ENCODE measurements around the gene FIGNL2.
A peak's percentile ranks its signal among the peaks of the same experiment; 100 is the strongest.
"Not testable (repeated sequence)": the region's sequence is repeated elsewhere in the genome, so short reads cannot be mapped to it uniquely, and the experiment has no call there.

FIGNL2 gene

DNA sequence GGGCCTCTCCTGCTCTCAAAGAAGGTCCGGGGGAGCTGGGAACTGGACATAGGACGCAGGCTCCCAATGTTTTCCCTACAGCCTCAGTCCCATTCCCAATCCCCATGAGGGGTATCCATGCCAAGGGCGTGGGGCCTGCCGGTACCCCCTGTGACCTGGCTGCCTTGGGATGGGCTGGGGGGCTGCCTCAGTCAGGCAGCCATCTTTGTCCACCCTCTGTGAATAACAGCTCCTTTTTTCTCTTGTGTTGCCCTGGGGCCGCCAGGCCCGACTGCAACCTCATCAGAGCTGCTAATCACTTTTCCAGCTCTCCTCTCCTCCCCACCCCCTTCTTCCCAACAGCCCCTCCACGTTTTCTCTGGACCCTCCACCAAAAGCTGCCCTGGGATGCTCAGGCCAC lies 11.2 kb downstream of the FIGNL2 start:
- Histone ChIP-seq H3K27me3 (ENCODE audit: control insufficient read depth, insufficient read depth, low read length) (peaks cover 32% of the 10 kb centered on the region), H3K36me3 (ENCODE audit: control insufficient read depth, insufficient read depth, low read length) (no peaks in the 10 kb centered on the region), H3K4me3 (ENCODE audit: low read length) (no peak overlapping the region), H3K9me3 (ENCODE audit: control insufficient read depth, low read length) (no peaks in the 10 kb centered on the region), H3K9ac (ENCODE audit: low read length) (no peak overlapping the region), H3K4me1 (ENCODE audit: control insufficient read depth, insufficient read depth, low read length) (no peaks in the 10 kb centered on the region)

DNA sequence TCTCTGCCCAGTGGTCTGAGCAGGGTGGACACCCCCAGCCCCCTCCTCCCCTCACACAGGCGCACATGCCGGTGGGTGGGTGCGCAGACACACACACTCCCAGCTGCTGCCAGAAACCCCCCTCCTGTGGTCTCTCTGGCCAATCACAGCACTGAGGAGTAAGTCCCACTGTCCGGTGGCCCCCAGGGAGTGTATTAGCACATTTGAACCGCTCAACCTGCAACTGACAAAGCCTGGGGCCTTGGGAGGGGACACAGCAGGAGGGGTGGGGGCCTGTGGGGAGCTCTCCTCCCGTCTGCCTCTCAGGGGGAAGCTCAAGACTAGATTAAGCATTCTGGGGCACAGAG lies 11.7 kb downstream of the FIGNL2 start:
- peaks cover 31% of the 10 kb centered on the region for H3K27me3 ChIP-seq (ENCODE audit: control insufficient read depth, insufficient read depth, low read length)
- H3K4me1 ChIP-seq (ENCODE audit: control insufficient read depth, insufficient read depth, low read length): no peaks in the 10 kb centered on the region
- H3K9ac ChIP-seq (ENCODE audit: low read length): no peak overlapping the region
- H3K36me3 ChIP-seq (ENCODE audit: control insufficient read depth, insufficient read depth, low read length): no peaks in the 10 kb centered on the region
- H3K9me3 ChIP-seq (ENCODE audit: control insufficient read depth, low read length): no peaks in the 10 kb centered on the region
- H3K4me3 ChIP-seq (ENCODE audit: low read length): no peak overlapping the region

DNA sequence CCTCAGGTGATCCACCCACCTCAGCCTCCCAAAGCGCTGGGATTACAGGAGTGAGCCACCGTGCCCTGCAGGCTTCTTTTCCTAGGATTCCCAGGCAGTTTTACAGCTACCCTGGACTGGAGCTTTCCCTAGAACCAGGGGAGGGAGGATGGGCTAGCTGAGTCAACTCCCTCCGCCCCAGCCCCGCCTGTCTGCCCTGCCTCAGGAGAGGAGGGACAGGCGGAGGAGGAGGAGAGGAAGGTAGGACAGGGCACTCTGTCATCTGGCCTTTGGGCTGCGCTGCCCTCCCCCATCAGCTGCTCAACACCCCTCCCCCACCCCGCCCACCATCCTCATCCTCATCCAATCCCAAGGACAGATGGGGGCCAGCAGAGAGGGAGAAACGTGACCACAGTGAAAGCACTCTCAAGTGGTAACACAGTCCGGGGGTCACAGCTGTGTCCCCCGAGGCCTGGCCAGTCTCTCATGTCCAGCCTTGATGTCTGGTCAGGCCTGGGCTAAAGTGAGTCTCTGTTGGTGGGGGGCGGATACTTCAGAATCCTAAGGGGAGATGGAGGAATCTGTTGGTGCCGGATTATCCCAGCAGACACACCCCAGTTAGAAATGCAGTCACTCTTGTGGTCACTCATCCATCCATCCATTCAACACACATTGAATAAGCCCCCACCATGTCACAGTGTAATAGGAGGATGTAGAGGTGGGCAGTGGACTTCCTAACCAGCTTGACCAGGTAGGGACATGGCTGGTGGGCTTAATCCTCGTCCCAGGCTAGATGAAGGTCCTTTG lies 12.3 kb downstream of the FIGNL2 start:
- peaks cover 29% of the 10 kb centered on the region for H3K27me3 ChIP-seq (ENCODE audit: control insufficient read depth, insufficient read depth, low read length)

DNA sequence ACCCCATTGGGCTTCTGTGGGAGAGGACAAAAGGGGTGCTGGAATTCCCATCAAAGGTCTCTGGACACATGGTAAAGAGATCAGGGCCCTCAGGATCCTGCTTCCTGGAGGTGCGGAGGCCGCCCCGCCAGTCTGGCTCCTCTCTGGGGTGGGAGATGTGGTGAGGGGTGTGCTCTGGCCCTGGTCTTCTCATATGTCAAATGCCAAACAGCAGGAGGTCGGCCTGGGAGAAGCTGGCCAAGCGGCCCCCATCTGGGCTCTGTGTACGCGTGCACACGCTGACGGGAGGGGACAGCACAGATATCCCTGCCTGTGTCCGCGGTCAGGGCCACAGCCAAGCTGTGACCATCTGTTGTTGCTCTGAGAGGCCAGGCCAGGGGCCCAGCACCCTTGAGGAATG lies 14.1 kb downstream of the FIGNL2 start:
- H3K27me3 ChIP-seq (ENCODE audit: control insufficient read depth, insufficient read depth, low read length): peaks cover 25% of the 10 kb centered on the region

More for the DNA sequence above, 12.3 kb downstream of the FIGNL2 start:
- no peaks in the 10 kb centered on the region for H3K36me3 ChIP-seq (ENCODE audit: control insufficient read depth, insufficient read depth, low read length)
- no peak overlapping the region for H3K4me3 ChIP-seq (ENCODE audit: low read length)
- no peaks in the 10 kb centered on the region for H3K9me3 ChIP-seq (ENCODE audit: control insufficient read depth, low read length)
- no peak overlapping the region for H3K9ac ChIP-seq (ENCODE audit: low read length)
- H3K4me1 ChIP-seq (ENCODE audit: control insufficient read depth, insufficient read depth, low read length): no peaks in the 10 kb centered on the region

DNA sequence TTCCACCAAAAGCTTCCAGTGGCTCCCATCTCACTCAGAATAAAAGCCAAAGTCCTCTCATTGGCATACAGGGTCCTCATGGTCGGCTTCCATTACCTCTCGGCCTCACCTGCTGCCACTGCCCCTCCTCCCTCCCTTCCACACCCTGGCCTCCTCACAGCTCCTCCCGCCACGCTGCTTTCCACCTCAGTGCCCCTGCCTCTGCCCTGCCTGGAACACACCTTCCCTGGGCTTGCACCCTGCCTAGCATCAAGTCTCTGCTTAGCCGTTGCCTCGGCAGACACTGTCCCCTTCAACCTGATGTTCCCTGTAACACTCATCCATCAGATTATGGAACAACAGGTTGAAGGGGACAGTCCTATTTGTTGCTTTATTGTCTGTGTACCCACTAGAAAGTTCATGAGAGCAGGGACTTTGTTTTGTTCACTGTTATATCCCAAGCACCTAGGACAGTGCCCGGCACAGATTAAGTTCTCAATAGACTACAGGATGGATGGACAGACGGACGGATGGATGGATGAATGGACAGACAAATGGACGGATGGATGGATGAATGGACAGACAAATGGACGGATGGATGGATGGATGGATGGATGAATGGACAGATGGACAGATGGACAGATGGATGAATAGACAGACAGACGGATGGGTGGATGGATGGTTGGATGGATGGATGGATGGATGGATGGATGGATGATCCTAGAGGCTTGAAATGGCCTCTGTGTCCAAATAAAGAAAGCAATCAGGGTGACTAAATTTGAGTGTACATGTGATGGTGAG lies 14.9 kb downstream of the FIGNL2 start:
- peaks cover 21% of the 10 kb centered on the region for H3K27me3 ChIP-seq (ENCODE audit: control insufficient read depth, insufficient read depth, low read length)

More for the DNA sequence above, 14.1 kb downstream of the FIGNL2 start:
- H3K9me3 ChIP-seq (ENCODE audit: control insufficient read depth, low read length): no peaks in the 10 kb centered on the region
- H3K4me1 ChIP-seq (ENCODE audit: control insufficient read depth, insufficient read depth, low read length): peaks cover under 1% of the 10 kb centered on the region
- no peak overlapping the region for H3K9ac ChIP-seq (ENCODE audit: low read length)
- no peak overlapping the region for H3K4me3 ChIP-seq (ENCODE audit: low read length)
- H3K36me3 ChIP-seq (ENCODE audit: control insufficient read depth, insufficient read depth, low read length): no peaks in the 10 kb centered on the region

DNA sequence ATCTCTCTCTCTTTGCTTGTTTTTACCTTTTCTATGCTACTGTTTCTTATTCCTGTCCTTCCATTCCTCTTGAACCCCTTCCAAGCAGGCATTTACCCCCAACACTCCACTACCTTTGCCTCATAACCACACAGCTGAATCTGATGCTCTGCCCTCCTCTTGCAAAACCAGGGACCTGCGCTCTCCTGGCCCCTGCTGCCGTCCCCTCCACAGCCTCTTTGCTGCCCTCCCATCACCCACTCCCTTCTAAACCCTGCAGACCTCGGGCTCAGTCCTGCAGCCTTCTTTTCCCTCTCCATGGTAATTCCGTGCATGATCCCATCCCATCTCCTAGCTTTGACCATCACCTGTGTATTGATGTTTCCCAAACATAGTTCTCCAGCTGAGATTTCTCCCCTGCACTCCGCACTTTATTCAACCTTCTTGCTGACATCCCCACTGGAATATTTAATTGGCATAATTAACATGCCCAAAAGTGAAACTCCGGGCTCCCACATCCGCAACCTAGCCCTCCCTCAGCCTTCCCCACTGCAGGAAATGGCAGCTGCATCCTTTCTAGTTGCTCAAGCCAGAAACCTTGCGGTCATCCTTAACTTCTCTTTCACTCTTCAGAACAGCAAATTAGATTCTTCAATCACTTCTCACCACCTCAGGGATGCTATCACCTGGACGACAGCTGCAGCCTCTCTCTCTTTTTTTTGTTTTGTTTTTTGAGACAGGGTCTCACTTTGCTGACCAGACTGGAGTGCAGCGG lies 16.0 kb downstream of the FIGNL2 start:
- Histone ChIP-seq H3K27me3 (ENCODE audit: control insufficient read depth, insufficient read depth, low read length) (peaks cover 12% of the 10 kb centered on the region), H3K4me1 (ENCODE audit: control insufficient read depth, insufficient read depth, low read length) (peaks cover 20% of the 10 kb centered on the region), H3K36me3 (ENCODE audit: control insufficient read depth, insufficient read depth, low read length) (no peaks in the 10 kb centered on the region), H3K9ac (ENCODE audit: low read length) (no peak overlapping the region), H3K4me3 (ENCODE audit: low read length) (no peak overlapping the region), H3K9me3 (ENCODE audit: control insufficient read depth, low read length) (no peaks in the 10 kb centered on the region)

More for the DNA sequence above, 14.9 kb downstream of the FIGNL2 start:
- no peak overlapping the region for H3K4me3 ChIP-seq (ENCODE audit: low read length)
- no peaks in the 10 kb centered on the region for H3K36me3 ChIP-seq (ENCODE audit: control insufficient read depth, insufficient read depth, low read length)
- no peak overlapping the region for H3K9ac ChIP-seq (ENCODE audit: low read length)
- H3K9me3 ChIP-seq (ENCODE audit: control insufficient read depth, low read length): no peaks in the 10 kb centered on the region
- peaks cover 9% of the 10 kb centered on the region for H3K4me1 ChIP-seq (ENCODE audit: control insufficient read depth, insufficient read depth, low read length)

DNA sequence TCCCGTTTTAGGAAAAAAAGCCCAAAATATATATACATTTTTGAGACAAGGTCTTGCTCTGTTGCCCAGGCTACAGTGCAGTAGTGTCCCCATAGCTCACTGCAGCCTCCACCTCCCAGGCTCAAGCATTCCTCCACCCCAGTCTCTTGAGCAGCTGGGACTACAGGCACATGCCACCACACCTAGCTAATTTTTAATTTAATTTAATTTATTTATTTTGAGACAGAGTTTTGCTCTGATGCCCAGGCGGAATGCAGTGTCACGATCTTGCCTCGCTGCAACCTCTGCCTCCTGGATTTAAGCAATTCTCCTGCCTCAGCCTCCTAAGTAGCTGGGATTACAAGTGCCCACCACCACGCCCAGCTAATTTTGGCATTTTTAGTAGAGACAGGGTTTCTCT lies 16.7 kb downstream of the FIGNL2 start:
- not testable (repeated sequence) for H3K9me3 ChIP-seq (ENCODE audit: control insufficient read depth, low read length); H3K4me3 ChIP-seq (ENCODE audit: low read length); H3K36me3 ChIP-seq (ENCODE audit: control insufficient read depth, insufficient read depth, low read length); H3K27me3 ChIP-seq (ENCODE audit: control insufficient read depth, insufficient read depth, low read length); H3K9ac ChIP-seq (ENCODE audit: low read length)
- H3K4me1 ChIP-seq (ENCODE audit: control insufficient read depth, insufficient read depth, low read length): peaks cover 27% of the 10 kb centered on the region

DNA sequence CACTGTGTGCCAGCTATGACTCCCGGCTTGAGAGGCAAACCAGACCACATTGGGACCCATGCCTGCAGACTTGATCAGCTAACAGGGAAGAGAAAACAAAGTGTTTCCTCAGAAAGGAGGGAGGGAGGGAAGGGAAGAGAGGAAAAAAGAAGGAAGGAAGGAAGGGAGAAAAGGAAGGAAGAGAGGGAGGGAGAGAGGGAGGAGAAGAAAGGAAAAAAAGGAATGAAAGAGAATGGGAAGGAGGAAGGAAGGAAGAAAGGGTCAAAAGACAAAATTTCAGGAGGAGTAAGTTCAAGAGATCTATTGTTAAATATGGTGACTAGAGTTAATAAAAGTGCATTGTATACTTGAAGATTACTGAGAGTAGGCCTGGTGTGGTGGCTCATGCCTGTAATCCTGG lies 18.9 kb downstream of the FIGNL2 start:
- Histone ChIP-seq H3K9me3 (ENCODE audit: control insufficient read depth, low read length) (no peaks in the 10 kb centered on the region), H3K9ac (ENCODE audit: low read length) (no peak overlapping the region), H3K4me3 (ENCODE audit: low read length) (no peak overlapping the region), H3K36me3 (ENCODE audit: control insufficient read depth, insufficient read depth, low read length) (no peaks in the 10 kb centered on the region), H3K4me1 (ENCODE audit: control insufficient read depth, insufficient read depth, low read length) (peaks cover 31% of the 10 kb centered on the region), H3K27me3 (ENCODE audit: control insufficient read depth, insufficient read depth, low read length) (peaks cover 8% of the 10 kb centered on the region)

DNA sequence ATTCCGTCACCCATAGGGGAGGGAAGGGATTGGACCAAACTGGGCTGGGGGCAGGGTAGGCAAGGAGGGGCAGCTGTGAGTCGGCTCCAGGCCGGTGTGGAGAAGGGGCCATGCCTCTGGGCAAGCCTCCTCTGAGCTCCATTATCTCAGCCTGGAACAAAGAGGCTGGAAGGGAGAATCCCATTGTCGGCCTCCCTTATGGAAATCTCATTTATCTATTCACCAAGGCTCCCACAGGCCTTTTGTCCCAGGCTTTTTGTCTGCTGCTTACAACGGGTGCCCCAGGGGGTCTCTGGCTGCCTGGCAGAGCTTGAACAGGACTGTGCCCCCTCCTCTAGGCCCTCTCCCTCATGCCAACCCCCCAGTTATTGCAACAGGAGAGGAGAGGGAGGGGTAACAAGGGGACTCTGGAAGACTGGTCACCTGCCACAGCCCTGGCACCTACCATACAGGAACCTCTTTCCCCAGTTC lies 19.5 kb downstream of the FIGNL2 start:
- H3K36me3 ChIP-seq (ENCODE audit: control insufficient read depth, insufficient read depth, low read length): no peaks in the 10 kb centered on the region
- peaks cover 31% of the 10 kb centered on the region for H3K4me1 ChIP-seq (ENCODE audit: control insufficient read depth, insufficient read depth, low read length)
- H3K9ac ChIP-seq (ENCODE audit: low read length): no peak overlapping the region
- peaks cover 6% of the 10 kb centered on the region for H3K27me3 ChIP-seq (ENCODE audit: control insufficient read depth, insufficient read depth, low read length)
- no peak overlapping the region for H3K4me3 ChIP-seq (ENCODE audit: low read length)
- no peaks in the 10 kb centered on the region for H3K9me3 ChIP-seq (ENCODE audit: control insufficient read depth, low read length)

DNA sequence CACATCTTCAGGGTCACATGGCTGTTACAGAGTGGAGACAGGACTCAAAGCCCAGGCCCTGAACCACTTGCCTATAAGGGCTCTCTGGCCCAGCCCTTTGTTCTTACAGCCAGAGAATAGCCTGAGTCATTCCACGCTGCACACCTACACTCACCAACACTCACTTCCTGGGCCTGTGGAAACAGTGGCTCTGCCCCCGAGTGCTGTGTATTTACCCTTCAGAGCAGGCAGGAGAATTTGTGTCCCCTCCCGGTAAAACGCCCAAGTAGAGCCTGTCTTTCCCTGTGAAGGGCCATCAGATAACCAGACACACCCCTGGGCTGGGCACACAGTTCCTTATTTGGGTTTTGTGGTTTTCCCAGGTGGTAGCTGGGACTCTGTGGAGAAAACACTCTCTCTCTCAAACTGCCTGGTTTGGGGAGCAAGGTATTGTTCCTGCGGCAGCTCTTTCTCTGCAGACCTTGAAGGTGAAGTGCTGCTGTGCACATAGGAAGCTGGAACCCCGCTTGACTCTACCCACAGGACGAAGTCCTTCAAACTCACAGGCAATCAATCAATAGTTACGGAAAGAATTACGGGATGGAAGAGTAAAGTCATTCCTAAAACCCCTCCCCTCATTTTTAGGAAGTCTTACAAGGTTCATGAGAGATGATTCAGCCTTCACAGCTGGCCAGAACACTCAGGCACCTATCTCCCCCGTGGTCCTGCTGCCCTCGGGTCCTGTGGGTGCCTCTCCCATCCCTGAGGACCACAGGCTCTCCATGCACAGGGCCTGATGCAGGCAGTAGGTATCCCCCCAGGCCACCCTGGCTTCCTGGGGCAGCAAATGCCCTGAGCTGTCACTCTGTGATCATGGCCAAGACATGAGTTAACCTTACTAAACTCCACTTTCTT lies 20.3 kb downstream of the FIGNL2 start:
- H3K9ac ChIP-seq (ENCODE audit: low read length): peak overlapping the region; percentile 47
- H3K36me3 ChIP-seq (ENCODE audit: control insufficient read depth, insufficient read depth, low read length): no peaks in the 10 kb centered on the region
- H3K27me3 ChIP-seq (ENCODE audit: control insufficient read depth, insufficient read depth, low read length): peaks cover 5% of the 10 kb centered on the region

DNA sequence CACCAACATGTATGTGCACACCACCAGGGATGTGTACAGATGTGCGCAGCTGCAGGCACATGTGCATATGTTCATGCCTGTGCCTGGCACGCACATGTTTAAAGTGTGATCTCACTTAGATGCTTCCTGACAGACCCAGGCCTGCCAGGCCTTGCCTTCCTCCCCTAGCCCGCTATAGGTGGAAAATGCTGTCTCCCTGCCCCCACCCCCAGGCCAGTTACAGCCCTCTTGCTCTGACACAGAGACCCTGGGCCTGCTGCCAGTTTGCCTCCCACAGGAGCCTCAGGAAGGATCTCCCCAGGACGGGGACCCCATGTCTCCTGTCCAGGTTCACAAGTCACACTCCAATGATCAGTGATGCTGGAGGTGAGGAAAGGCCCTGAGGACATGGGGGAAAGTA lies 21.6 kb downstream of the FIGNL2 start:
- Histone ChIP-seq H3K4me3 (ENCODE audit: low read length) (no peak overlapping the region), H3K9me3 (ENCODE audit: control insufficient read depth, low read length) (no peaks in the 10 kb centered on the region), H3K36me3 (ENCODE audit: control insufficient read depth, insufficient read depth, low read length) (no peaks in the 10 kb centered on the region), H3K27me3 (ENCODE audit: control insufficient read depth, insufficient read depth, low read length) (no peaks in the 10 kb centered on the region), H3K9ac (ENCODE audit: low read length) (no peak overlapping the region), H3K4me1 (ENCODE audit: control insufficient read depth, insufficient read depth, low read length) (peaks cover 42% of the 10 kb centered on the region)

More for the DNA sequence above, 20.3 kb downstream of the FIGNL2 start:
- no peaks in the 10 kb centered on the region for H3K9me3 ChIP-seq (ENCODE audit: control insufficient read depth, low read length)
- H3K4me1 ChIP-seq (ENCODE audit: control insufficient read depth, insufficient read depth, low read length): peaks cover 37% of the 10 kb centered on the region
- H3K4me3 ChIP-seq (ENCODE audit: low read length): no peak overlapping the region

Data from mucosa of stomach (tissue), 1 donor.